MM.1S (cell line): ENCODE measurements around the gene TCF25.

ENCODE experiments used
- EZH2 ChIP-seq: fragments of 300-600 bp; sonication (generic); optimal IDR thresholded peaks from 2 replicates; pipeline ENCODE3; 2017; ENCODE audit warnings: low read depth, mild to moderate bottlenecking, antibody characterized with exemption, low read length, mixed read lengths
- EZH2phosphoT487 ChIP-seq: fragments of 300-600 bp; sonication (generic); IDR thresholded peaks from 2 replicates; pipeline ENCODE4 v1.6.1; 2018; ENCODE audit warnings: antibody characterized with exemption, low read length
- TF ChIP-seq, protein P1 (sequence below): fragments of 300-600 bp; sonication (generic); IDR thresholded peaks from 2 replicates; pipeline ENCODE4 v1.5.1; 2016; ENCODE audit warnings: antibody characterized with exemption, low read length, mixed read lengths

DNA sequence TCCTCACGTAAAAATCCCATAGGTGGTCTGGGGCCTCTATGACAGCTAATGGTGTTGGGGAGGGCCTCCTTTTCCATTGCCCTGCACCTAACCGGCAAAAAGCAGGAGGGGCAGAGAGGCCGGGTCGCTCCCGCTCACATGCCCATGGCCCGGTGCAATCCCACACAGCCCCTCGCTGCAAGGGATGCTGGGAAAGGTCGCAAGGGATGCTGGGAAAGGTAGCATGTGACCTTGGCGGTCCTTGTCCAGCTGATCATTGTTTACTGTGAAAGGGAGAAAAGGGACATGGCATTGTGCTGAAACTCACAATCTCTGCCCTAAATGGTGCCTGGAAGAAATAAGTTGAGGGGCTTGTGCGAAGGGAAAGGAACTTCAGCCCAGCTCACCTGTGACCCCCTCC, 85.2 kb downstream of the TCF25 start:
- TF ChIP-seq, protein P1, sequence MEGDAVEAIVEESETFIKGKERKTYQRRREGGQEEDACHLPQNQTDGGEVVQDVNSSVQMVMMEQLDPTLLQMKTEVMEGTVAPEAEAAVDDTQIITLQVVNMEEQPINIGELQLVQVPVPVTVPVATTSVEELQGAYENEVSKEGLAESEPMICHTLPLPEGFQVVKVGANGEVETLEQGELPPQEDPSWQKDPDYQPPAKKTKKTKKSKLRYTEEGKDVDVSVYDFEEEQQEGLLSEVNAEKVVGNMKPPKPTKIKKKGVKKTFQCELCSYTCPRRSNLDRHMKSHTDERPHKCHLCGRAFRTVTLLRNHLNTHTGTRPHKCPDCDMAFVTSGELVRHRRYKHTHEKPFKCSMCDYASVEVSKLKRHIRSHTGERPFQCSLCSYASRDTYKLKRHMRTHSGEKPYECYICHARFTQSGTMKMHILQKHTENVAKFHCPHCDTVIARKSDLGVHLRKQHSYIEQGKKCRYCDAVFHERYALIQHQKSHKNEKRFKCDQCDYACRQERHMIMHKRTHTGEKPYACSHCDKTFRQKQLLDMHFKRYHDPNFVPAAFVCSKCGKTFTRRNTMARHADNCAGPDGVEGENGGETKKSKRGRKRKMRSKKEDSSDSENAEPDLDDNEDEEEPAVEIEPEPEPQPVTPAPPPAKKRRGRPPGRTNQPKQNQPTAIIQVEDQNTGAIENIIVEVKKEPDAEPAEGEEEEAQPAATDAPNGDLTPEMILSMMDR, result no peak
- TF ChIP-seq EZH2 (no peak), EZH2phosphoT487 (no peak)
